ENCODE data around the gene MYRF. TPM values are rescaled to one million over a fixed set of nuclear protein-coding genes. Genes with fewer than 3 reads are reported as not detected.

Gene MYRF
- total and polyA plus RNA-seq, 2 of the 13 experiments (the other 11 are each of a cell fraction or from before 2014, with no cell fraction given) = 10.2 to 25.9 TPM

DNA sequence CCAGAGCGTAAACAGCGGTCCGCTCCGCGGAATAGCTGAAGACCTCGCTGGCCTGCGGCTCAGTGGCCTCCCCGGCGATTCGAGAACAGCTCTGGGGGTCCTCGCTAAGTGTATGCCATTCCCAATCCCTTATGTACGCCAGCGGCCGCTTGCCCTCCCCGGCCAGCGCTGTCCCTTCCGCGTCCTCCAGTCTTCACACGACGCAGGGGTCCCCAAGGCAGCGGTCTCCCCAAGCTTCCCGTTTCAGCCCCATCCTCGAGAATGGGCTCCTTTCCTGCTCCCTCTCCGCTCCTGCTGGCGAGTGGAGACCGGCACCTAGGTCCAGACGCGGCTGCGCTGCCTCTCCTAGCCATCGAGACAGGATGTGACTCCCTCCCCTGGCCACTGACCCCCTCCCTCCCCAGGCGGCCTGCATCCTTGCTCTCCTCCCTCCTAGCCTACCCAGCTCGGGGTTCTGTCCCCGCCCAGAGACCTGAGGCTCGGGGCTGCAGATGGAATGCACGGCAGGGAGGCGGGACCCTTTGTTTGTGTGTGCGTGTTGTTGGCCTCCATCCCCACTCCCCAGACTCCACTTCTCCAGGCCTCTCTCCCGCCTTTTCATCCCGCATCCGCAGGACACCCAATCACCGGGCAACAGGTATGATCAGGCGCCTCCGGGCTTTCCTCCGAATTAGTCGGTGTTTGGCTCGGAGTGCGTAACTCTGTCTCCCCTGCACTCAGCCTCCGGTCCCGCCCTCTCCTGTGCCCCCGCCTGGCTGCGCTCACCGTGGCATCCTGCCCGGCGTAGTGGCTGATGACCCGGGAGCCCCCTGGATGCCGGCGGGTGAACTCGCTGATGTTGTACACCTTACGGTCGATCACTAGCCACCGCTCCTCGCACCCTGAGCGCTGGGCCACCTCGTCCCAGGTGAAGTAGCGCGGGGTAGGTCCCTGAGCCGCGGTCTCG lies 63.6 kb downstream of the MYRF start (continued):
- peak in 1 of 2 experiments; percentile 10; a peak in 1 of 4 replicates for TF ChIP-seq KLF16 (CRISPR knock-in tag; IDR thresholded peaks at IDR 0.05)
- TF ChIP-seq ZKSCAN1 (IDR thresholded peaks at IDR 0.05; ENCODE audit: low read length) = no peak
- TF ChIP-seq ZNF20 (CRISPR knock-in tag; IDR thresholded peaks at IDR 0.05) = no peak
- no peak for TF ChIP-seq RBAK (CRISPR knock-in tag; IDR thresholded peaks at IDR 0.05)
- no peak; the same call in 1 of the 2 replicates for TF ChIP-seq MXD3 (CRISPR knock-in tag; IDR thresholded peaks at IDR 0.05)
- no peak for TF ChIP-seq ATF7 (IDR thresholded peaks at IDR 0.05)
- 0 out of 2 replicates have a peak, but pooled peaks have one; percentile 81 for TF ChIP-seq ATF7 (CRISPR knock-in tag; IDR thresholded peaks at IDR 0.05)
- TF ChIP-seq HINFP (CRISPR knock-in tag; IDR thresholded peaks at IDR 0.05; ENCODE audit: low read depth) = no peak
- TF ChIP-seq ZNF382 (CRISPR knock-in tag; IDR thresholded peaks at IDR 0.05; ENCODE audit: borderline replicate concordance) = no peak
- TF ChIP-seq ZNF660 (CRISPR knock-in tag; IDR thresholded peaks at IDR 0.05; ENCODE audit: borderline replicate concordance, low read depth) = 0 out of 2 replicates have a peak, but pooled peaks have one; percentile 36
- peak; percentile 7; the same call in 1 of the 2 replicates for TF ChIP-seq RXRA (CRISPR knock-in tag; IDR thresholded peaks at IDR 0.05)
- no peak for TF ChIP-seq ZFP36 (IDR thresholded peaks at IDR 0.05; ENCODE audit: borderline replicate concordance, low read depth, low read length, partially characterized antibody)
- TF ChIP-seq MBD4 (IDR thresholded peaks at IDR 0.05; ENCODE audit: borderline replicate concordance, low read length) = no peak
- no peak for TF ChIP-seq ZSCAN20 (CRISPR knock-in tag; IDR thresholded peaks at IDR 0.05; ENCODE audit: borderline replicate concordance)
- no peak for TF ChIP-seq TGIF2 (CRISPR knock-in tag; IDR thresholded peaks at IDR 0.05)
- TF ChIP-seq ZNF263 (CRISPR knock-in tag; IDR thresholded peaks at IDR 0.05) = 0 out of 2 replicates have a peak, but pooled peaks have one; percentile 8
- TF ChIP-seq, protein P1, sequence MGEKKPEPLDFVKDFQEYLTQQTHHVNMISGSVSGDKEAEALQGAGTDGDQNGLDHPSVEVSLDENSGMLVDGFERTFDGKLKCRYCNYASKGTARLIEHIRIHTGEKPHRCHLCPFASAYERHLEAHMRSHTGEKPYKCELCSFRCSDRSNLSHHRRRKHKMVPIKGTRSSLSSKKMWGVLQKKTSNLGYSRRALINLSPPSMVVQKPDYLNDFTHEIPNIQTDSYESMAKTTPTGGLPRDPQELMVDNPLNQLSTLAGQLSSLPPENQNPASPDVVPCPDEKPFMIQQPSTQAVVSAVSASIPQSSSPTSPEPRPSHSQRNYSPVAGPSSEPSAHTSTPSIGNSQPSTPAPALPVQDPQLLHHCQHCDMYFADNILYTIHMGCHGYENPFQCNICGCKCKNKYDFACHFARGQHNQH (CRISPR knock-in tag; IDR thresholded peaks at IDR 0.05) = no peak
- TF ChIP-seq ZC3H13 (CRISPR knock-in tag; IDR thresholded peaks at IDR 0.05) = 0 out of 2 replicates have a peak, but pooled peaks have one; percentile 15
- TF ChIP-seq ZNF572 (CRISPR knock-in tag; IDR thresholded peaks at IDR 0.05) = no peak
- no peak for TF ChIP-seq ZNF354B (CRISPR knock-in tag; IDR thresholded peaks at IDR 0.05)
- TF ChIP-seq NFE2L2 (IDR thresholded peaks at IDR 0.05; ENCODE audit: low read length) = no peak
- TF ChIP-seq PTBP1 (IDR thresholded peaks at IDR 0.05; ENCODE audit: low read depth, low read length, poor library complexity, severe bottlenecking) = no peak
- no peak for TF ChIP-seq DPF2 (CRISPR knock-in tag; IDR thresholded peaks at IDR 0.05; ENCODE audit: borderline replicate concordance, low read depth)
- 0 out of 2 replicates have a peak, but pooled peaks have one; percentile 20 for TF ChIP-seq DNMT1 (CRISPR knock-in tag; IDR thresholded peaks at IDR 0.05)
- TF ChIP-seq ZNF510 (CRISPR knock-in tag; IDR thresholded peaks at IDR 0.05; ENCODE audit: low read depth) = 0 out of 2 replicates have a peak, but pooled peaks have one; percentile 21
- TF ChIP-seq RCOR2 (CRISPR knock-in tag; IDR thresholded peaks at IDR 0.05) = no peak

Data from HepG2 (cell line).